HepG2 (cell line): ENCODE measurements around the gene DOCK10.

Source experiments
- POLR2AphosphoS5 ChIP-seq: IDR thresholded peaks from 2 replicates; pipeline ENCODE4 v1.6.1; 2012; ENCODE audit warnings: low read depth, low read length
- RARG ChIP-seq: sonication (generic); formaldehyde crosslinking; IDR thresholded peaks from 2 replicates; pipeline ENCODE4 v1.4.0; 2020; ENCODE audit warnings: low read depth, mild to moderate bottlenecking, missing genetic modification reagents
- SAFB2 ChIP-seq: sonication (generic); formaldehyde crosslinking; IDR thresholded peaks from 2 replicates; pipeline ENCODE4 v1.5.1; 2020; ENCODE audit warnings: missing genetic modification reagents, low read depth, mild to moderate bottlenecking, borderline replicate concordance
- ZFP37 ChIP-seq: sonication (generic); formaldehyde crosslinking; IDR thresholded peaks from 2 replicates; pipeline ENCODE4 v1.4.0; 2020; ENCODE audit warnings: missing genetic modification reagents, borderline replicate concordance
- ZNF501 ChIP-seq: sonication (generic); formaldehyde crosslinking; IDR thresholded peaks from 2 replicates; pipeline ENCODE4 v1.5.1; 2020; ENCODE audit warnings: mild to moderate bottlenecking, moderate library complexity, missing genetic modification reagents
- ZNF660 ChIP-seq: sonication (generic); formaldehyde crosslinking; IDR thresholded peaks from 2 replicates; pipeline ENCODE4 v1.5.1; 2020; ENCODE audit warnings: mild to moderate bottlenecking, low read depth, missing genetic modification reagents, borderline replicate concordance
- TF ChIP-seq, protein P1 (sequence below): sonication (generic); formaldehyde crosslinking; IDR thresholded peaks from 2 replicates; pipeline ENCODE4 v1.4.0; 2020; ENCODE audit warnings: missing genetic modification reagents
- TF ChIP-seq, protein P2 (sequence below): sonication (generic); formaldehyde crosslinking; IDR thresholded peaks from 2 replicates; pipeline ENCODE4 v1.5.0; 2020; ENCODE audit warnings: mild to moderate bottlenecking, missing genetic modification reagents, moderate library complexity
- TF ChIP-seq, protein P3 (sequence below): sonication (generic); formaldehyde crosslinking; IDR thresholded peaks from 2 replicates; pipeline ENCODE4 v1.4.0; 2020; ENCODE audit warnings: missing genetic modification reagents
- TF ChIP-seq, protein P4 (sequence below): sonication (generic); formaldehyde crosslinking; IDR thresholded peaks from 2 replicates; pipeline ENCODE4 v1.8.1; 2022; ENCODE audit warnings: mild to moderate bottlenecking, missing genetic modification reagents
- TF ChIP-seq, protein P5 (sequence below), 2 experiments: fragments of 450-650 bp in 1 of 2; sonication (generic) in 1 of 2; formaldehyde crosslinking in 1 of 2; IDR thresholded peaks; 2 replicates each; pipeline versions ENCODE4 v1.6.1 to v1.8.0; 2016 to 2022; ENCODE audit warnings: antibody characterized with exemption in 1 of 2, mild to moderate bottlenecking in 1 of 2, missing genetic modification reagents in 1 of 2
- TF ChIP-seq, protein P6 (sequence below): IDR thresholded peaks from 2 replicates; pipeline ENCODE4 v1.6.1; 2016; ENCODE audit warnings: missing genetic modification reagents, missing compliant biosample characterization
- TF ChIP-seq, protein P7 (sequence below): sonication (generic); formaldehyde crosslinking; IDR thresholded peaks from 2 replicates; pipeline ENCODE4 v1.4.0; 2020; ENCODE audit warnings: missing genetic modification reagents

DNA sequence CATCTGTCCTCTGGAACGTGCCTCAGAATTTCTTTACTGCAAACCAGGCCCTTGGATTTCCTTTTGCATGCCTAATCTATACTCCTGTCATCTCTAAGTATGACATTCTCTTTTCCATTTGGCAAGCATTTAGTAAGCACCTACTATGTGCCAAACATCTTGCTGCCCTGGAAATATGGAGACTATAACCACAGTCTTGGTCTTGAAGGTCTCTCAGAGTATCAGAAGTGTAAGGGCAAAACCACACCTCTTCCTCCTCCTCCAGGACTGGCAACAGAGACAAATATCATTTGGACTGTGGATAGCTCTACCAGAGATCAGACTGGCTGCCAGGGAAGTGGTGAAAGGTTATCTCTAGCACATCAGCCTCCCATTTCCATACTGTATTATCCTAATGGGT, 11.4 kb downstream of the DOCK10 start:
- TF ChIP-seq, protein P1, sequence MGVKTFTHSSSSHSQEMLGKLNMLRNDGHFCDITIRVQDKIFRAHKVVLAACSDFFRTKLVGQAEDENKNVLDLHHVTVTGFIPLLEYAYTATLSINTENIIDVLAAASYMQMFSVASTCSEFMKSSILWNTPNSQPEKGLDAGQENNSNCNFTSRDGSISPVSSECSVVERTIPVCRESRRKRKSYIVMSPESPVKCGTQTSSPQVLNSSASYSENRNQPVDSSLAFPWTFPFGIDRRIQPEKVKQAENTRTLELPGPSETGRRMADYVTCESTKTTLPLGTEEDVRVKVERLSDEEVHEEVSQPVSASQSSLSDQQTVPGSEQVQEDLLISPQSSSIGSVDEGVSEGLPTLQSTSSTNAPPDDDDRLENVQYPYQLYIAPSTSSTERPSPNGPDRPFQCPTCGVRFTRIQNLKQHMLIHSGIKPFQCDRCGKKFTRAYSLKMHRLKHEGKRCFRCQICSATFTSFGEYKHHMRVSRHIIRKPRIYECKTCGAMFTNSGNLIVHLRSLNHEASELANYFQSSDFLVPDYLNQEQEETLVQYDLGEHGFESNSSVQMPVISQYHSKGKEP (CRISPR knock-in tag) = no peak
- TF ChIP-seq SAFB2 (no peak), ZNF501 (no peak), RARG (CRISPR knock-in tag) (no peak), POLR2AphosphoS5 (no peak), ZFP37 (CRISPR knock-in tag) (no peak), ZNF660 (CRISPR knock-in tag) (no peak)
- TF ChIP-seq, protein P2, sequence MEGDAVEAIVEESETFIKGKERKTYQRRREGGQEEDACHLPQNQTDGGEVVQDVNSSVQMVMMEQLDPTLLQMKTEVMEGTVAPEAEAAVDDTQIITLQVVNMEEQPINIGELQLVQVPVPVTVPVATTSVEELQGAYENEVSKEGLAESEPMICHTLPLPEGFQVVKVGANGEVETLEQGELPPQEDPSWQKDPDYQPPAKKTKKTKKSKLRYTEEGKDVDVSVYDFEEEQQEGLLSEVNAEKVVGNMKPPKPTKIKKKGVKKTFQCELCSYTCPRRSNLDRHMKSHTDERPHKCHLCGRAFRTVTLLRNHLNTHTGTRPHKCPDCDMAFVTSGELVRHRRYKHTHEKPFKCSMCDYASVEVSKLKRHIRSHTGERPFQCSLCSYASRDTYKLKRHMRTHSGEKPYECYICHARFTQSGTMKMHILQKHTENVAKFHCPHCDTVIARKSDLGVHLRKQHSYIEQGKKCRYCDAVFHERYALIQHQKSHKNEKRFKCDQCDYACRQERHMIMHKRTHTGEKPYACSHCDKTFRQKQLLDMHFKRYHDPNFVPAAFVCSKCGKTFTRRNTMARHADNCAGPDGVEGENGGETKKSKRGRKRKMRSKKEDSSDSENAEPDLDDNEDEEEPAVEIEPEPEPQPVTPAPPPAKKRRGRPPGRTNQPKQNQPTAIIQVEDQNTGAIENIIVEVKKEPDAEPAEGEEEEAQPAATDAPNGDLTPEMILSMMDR (CRISPR knock-in tag) = no peak
- TF ChIP-seq, protein P3, sequence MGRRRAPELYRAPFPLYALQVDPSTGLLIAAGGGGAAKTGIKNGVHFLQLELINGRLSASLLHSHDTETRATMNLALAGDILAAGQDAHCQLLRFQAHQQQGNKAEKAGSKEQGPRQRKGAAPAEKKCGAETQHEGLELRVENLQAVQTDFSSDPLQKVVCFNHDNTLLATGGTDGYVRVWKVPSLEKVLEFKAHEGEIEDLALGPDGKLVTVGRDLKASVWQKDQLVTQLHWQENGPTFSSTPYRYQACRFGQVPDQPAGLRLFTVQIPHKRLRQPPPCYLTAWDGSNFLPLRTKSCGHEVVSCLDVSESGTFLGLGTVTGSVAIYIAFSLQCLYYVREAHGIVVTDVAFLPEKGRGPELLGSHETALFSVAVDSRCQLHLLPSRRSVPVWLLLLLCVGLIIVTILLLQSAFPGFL (CRISPR knock-in tag) = no peak
- TF ChIP-seq, protein P4, sequence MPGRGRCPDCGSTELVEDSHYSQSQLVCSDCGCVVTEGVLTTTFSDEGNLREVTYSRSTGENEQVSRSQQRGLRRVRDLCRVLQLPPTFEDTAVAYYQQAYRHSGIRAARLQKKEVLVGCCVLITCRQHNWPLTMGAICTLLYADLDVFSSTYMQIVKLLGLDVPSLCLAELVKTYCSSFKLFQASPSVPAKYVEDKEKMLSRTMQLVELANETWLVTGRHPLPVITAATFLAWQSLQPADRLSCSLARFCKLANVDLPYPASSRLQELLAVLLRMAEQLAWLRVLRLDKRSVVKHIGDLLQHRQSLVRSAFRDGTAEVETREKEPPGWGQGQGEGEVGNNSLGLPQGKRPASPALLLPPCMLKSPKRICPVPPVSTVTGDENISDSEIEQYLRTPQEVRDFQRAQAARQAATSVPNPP (CRISPR knock-in tag) = no peak
- TF ChIP-seq, protein P5, sequence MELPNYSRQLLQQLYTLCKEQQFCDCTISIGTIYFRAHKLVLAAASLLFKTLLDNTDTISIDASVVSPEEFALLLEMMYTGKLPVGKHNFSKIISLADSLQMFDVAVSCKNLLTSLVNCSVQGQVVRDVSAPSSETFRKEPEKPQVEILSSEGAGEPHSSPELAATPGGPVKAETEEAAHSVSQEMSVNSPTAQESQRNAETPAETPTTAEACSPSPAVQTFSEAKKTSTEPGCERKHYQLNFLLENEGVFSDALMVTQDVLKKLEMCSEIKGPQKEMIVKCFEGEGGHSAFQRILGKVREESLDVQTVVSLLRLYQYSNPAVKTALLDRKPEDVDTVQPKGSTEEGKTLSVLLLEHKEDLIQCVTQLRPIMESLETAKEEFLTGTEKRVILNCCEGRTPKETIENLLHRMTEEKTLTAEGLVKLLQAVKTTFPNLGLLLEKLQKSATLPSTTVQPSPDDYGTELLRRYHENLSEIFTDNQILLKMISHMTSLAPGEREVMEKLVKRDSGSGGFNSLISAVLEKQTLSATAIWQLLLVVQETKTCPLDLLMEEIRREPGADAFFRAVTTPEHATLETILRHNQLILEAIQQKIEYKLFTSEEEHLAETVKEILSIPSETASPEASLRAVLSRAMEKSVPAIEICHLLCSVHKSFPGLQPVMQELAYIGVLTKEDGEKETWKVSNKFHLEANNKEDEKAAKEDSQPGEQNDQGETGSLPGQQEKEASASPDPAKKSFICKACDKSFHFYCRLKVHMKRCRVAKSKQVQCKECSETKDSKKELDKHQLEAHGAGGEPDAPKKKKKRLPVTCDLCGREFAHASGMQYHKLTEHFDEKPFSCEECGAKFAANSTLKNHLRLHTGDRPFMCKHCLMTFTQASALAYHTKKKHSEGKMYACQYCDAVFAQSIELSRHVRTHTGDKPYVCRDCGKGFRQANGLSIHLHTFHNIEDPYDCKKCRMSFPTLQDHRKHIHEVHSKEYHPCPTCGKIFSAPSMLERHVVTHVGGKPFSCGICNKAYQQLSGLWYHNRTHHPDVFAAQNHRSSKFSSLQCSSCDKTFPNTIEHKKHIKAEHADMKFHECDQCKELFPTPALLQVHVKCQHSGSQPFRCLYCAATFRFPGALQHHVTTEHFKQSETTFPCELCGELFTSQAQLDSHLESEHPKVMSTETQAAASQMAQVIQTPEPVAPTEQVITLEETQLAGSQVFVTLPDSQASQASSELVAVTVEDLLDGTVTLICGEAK (IDR thresholded peaks at IDR 0.05) = no peak
- TF ChIP-seq, protein P5 (CRISPR knock-in tag; IDR thresholded peaks at IDR 0.05) = no peak
- TF ChIP-seq, protein P6, sequence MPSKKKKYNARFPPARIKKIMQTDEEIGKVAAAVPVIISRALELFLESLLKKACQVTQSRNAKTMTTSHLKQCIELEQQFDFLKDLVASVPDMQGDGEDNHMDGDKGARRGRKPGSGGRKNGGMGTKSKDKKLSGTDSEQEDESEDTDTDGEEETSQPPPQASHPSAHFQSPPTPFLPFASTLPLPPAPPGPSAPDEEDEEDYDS (CRISPR knock-in tag) = no peak
- TF ChIP-seq, protein P7, sequence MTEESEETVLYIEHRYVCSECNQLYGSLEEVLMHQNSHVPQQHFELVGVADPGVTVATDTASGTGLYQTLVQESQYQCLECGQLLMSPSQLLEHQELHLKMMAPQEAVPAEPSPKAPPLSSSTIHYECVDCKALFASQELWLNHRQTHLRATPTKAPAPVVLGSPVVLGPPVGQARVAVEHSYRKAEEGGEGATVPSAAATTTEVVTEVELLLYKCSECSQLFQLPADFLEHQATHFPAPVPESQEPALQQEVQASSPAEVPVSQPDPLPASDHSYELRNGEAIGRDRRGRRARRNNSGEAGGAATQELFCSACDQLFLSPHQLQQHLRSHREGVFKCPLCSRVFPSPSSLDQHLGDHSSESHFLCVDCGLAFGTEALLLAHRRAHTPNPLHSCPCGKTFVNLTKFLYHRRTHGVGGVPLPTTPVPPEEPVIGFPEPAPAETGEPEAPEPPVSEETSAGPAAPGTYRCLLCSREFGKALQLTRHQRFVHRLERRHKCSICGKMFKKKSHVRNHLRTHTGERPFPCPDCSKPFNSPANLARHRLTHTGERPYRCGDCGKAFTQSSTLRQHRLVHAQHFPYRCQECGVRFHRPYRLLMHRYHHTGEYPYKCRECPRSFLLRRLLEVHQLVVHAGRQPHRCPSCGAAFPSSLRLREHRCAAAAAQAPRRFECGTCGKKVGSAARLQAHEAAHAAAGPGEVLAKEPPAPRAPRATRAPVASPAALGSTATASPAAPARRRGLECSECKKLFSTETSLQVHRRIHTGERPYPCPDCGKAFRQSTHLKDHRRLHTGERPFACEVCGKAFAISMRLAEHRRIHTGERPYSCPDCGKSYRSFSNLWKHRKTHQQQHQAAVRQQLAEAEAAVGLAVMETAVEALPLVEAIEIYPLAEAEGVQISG (CRISPR knock-in tag) = no peak
